GM18526 (cell line): ENCODE measurements around the gene NR4A1.

ENCODE experiments used
- POLR2A ChIP-seq: IDR thresholded peaks from 3 replicates; pipeline ENCODE4 v1.6.1; 2011; ENCODE audit not compliant: insufficient read length; ENCODE audit errors: extremely low read depth

NR4A1 gene

DNA sequence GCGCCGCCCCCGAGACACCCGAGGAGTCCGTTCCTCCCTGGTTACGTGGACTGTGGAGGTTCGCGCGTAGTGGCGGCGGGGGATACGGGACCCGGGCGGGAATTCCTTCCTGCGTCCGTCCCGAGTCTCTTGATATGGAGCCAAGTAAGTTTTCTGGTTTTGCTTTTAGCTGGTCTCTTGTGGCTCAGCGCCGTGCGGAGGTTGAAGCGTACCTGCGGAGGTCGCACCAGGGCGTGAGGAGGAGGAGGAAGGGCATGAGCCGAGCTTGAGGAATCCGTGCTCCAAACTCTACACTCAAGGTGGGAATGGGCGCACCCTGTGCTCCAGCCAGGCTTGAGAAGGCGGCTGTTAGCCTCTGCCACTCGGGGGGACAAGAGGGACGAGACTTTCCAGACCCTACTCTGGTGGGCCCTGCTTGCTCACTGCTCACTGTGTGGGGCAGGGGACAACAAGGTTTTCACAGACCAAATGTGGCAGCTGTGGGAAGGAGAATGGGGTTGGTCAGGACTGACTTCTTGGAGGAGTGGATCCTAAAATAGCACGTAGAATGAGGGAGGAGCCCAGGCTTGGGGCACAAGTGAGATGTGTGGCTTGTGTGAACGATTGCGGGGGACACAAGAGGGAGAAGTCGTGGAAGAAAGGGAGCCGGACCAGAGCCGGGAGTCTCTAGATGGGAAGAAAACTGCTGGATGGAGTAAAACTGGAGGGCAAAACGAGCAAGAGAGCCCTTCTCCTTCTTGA lies 19.1 kb downstream of the NR4A1 start:
- TF ChIP-seq POLR2A, result no peak

DNA sequence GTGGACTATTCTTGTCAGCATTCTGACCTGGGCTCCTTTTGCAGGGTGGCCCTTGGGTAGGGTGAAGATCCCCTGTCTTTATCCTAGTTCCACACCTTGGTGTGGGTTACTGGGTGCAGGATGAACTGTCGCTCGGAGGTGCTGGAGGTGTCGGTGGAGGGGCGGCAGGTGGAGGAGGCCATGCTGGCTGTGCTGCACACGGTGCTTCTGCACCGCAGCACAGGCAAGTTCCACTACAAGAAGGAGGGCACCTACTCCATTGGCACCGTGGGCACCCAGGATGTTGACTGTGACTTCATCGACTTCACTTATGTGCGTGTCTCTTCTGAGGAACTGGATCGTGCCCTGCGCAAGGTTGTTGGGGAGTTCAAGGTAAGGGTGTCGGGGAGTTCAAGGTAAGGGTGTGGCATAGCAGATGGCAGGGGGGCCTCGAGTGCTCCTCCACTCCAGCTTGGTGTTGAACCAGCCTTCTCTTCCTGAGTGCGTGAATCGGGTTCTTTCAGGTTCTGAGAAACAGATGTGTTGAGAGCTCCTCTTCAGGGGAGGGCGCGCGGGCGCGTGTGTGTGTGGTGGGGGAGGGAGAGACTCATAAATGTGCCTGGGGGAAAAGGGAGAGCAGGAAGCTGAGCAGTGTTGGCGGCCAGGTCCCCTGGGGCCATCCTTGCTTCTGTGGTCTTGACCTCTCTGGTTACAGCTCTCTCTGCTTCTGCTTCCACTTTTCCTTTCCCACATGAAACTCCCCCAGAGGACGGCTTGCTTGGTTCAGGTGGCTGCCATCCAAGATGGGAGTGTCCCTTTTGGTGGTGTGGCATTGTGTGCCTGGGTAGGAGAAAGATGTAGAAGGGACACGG lies 22.5 kb downstream of the NR4A1 start:
- TF ChIP-seq POLR2A, result no peak

DNA sequence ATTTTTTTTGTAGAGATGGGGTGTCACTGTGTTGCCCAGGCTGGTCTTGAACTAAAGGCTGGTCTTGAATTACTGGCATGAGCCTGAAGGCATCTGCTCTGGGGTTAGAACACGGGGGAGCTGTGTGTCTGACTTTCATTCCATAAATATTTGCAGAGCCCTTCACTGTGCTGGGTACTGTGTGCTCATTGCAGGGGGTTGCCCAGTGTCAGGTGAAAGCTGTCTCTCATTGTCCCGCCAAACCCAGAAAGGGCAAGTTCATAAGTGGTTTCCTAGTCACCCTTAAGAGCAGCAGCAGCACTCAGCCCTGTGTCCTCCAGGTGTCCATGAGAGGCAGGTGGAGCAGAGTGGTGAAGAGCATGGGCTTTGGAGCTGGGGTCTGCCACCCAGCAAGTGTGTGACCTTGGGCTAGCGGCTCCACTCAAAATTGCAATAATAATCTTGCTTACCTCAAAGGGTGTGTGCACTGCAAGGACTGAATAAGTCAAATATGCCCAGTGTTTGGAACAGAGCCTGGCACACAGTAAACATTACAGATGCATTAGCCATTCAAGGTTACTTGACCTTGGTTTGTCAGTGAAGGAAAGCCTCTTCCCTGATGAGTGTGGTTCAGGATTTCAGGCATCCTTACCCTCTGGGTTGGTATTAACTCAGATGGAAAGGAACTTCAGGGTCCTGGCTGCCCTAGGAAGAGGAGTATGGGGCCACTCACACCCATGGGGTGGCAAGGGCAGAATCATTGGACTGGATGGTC lies 23.9 kb downstream of the NR4A1 start:
- TF ChIP-seq POLR2A, result no peak

DNA sequence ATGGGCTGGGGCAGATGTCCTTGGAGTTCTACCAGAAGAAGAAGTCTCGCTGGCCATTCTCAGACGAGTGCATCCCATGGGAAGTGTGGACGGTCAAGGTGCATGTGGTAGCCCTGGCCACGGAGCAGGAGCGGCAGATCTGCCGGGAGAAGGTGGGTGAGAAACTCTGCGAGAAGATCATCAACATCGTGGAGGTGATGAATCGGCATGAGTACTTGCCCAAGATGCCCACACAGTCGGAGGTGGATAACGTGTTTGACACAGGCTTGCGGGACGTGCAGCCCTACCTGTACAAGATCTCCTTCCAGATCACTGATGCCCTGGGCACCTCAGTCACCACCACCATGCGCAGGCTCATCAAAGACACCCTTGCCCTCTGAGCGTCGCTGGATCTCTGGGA lies 25.6 kb downstream of the NR4A1 start:
- no peak for TF ChIP-seq POLR2A

DNA sequence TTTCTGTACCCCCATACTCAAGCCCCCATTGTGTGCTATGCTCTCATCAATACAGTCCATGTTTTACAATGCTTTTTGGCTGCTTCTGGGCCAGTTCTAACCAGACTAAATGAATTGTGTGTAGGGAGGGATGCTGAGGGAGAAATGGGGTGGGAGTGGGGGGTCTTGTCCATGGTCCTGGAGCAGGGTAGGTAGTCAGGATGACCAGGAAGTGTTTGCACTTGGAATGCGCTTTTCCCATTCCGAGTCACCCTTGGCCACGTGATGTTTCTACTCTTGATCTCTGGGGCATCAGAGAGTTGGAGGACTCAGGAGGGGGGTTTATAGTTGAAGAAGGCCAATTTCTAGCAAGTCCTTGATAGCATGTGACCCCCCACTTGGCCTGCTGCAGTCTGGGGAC lies 27.0 kb downstream of the NR4A1 start:
- no peak for TF ChIP-seq POLR2A

DNA sequence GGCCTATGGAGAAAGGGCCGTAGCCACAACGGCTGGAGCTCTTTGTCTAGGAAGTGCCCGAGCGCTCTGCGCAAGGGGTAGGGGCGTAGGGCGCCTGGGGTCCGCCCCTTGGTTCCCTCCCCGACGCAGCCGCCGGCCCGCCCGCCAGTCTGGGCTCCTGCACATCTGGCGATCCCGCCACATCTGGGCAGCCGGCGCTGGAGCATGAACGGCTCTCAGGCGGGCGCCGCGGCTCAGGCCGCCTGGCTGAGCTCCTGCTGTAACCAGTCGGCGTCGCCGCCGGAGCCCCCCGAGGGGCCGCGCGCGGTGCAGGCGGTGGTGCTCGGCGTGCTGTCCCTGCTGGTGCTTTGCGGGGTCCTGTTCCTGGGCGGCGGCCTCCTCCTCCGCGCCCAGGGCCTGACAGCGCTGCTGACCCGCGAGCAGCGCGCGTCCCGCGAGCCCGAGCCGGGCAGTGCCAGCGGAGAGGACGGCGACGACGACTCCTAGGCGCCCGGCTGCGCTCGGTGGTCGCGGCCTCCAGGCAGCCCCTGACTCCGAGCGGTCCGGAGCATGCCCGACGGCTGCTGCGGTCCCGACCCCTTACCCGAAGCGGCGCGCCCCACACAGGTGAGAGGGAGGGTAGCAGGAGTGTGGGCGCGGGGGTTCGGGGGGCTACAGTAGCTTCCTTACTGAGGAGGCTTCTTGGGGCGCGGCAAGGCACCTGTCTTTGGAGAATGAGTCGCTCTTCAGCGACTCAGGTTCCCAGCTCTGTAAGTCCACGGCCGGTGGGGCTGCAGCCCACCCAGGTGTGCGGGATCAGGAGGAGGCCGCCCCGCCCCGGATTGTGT lies 28.5 kb downstream of the NR4A1 start, which contains the start of gene SMIM41:
SMIM41 (plus strand) TSS at position 129 of the 827 bp plus-strand sequence; CDS start at position 205, 76 bp downstream.
- no peak for TF ChIP-seq POLR2A

DNA sequence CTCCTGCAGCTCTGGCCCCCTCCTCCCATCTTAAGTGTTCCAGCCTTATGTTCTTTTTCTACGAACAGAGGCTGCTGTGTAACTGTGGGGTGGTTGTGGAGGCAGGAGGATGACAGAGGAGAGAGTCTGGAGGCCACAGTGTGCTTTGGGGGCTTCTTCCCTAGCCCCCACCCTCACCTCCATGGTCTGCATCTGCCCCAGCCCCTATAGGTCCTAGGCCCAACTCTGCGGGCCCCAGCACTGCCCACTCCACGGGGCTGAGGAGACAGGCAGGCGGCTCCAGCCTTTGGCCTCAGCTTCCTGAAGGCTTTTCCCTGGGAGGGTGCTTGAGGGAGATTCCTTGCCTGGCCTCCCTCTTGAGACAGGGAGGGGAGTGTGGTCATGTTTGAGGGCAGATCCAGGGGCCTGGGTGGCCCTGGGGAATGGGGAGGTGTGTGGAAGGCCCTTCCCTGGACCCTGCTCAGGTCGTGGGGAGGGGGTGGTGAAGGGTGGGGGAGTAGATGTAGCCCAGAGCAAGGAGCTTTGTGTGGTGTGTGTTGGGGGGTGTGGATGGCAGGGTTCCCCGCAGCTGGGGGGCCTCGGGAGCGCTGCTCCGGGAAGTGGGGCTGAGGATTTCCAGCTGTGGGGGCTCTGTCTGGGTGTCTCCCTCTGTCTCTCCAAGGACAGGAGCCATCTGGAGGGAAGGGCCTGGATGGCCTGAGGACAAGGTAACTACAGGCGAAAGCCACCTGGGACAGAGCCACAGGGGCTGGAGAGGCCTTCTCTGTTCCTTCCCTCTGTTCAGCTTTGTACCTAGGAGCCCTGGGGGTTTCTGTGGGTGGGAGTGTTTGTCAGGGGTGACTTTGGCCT lies 29.4 kb downstream of the NR4A1 start:
- TF ChIP-seq POLR2A, result no peak

DNA sequence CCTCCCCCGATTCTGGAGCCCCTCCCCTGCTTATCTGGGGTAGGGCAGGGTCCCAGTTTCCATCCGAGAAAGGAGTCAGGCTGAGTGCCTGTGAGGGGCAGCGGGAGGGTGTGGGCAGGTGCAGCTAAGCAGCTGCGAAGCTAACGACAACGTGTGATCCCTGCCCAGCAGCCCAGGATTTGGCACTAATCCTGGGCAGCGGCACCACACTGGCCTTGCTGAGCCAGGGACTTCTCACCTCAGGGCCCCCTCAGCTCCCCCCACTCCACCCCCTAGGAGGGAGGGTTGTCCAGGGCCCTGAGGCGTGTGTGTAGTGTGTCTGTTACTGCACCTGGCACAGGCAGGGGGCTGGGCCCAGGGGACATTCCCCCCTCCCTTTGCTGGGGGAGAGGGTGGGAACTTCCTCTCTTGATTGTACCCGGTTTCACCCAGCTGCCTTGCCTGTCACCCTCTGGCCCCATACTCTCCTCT lies 30.1 kb downstream of the NR4A1 start:
- TF ChIP-seq POLR2A, result no peak

DNA sequence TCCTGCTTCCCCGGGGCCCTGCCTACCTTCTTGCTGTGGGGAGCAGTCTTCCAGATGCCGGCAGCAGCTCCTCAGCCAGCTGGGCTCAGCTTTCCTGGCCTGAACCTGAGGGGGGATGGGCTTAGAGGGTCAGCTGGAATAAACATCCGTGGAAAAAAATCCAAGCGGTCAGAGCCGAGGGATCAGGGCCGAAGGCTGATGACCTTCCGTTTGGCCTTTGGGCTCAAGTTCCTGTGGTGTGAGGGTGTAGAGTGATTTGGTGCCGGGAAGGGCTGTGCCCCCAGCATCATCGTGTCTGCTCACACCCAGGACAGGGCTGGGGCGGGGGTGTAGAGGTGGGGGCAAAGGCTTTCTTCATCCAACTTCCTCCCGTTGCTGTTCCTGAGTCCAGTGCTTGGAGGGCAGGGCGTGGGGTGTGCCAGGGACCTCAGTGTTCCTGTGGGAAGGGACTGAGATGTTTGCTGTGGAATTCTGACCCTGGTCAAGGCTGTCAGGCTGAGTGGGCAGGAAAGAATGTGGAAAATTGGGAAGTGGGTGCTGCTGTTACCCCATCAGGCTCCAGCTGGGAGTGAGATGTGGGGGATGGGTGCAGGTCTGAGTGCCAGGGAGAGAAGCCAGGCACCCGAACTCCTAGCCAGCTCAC lies 30.9 kb downstream of the NR4A1 start:
- TF ChIP-seq POLR2A, result no peak

DNA sequence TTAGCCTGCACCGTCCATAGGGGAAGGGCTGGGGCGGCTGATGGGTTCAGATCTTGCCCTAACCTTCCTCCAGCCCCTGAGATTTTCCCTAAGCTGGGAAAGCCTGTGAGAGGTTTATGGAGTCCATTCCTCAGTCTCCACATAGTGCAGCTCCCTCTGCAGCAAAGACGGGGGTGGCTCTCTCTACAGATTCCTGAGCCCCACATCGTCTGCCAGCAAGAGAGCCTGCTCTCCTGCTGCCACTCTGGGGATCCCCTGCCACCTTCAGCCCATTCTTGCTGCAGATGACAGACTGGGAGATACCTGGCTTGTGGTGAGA lies 31.4 kb downstream of the NR4A1 start:
- no peak for TF ChIP-seq POLR2A

DNA sequence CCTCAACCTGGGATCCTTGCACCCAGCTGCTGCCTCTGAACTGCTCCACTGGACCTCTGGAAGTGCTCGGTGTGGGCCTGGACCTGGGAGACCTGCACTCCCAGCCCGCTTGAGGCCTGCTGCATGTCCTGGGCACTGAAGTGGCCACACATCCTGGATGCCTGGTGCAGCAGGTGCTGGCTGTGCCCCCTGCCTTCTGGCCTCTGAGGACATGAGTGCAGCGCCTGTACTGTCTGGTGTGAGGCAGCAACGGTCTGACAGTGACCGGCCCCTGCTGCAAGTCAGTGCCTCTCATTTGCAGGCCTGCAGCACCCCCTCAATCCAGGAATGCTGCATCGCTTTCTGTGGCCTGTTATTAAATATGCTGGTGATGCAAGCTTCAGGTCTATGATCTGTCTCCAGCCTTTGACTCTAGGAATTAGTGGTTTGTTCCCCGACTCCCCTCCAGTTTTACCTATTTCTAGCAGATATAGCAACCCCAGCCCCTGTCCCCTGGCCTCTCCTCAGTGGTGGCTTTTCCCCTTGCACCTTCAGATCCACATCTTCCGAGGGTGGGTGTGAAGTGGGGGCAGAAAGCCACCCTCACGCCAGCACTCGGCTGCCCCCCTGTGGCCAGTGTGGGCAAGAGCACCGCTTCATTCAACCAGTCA lies 31.9 kb downstream of the NR4A1 start:
- no peak for TF ChIP-seq POLR2A

DNA sequence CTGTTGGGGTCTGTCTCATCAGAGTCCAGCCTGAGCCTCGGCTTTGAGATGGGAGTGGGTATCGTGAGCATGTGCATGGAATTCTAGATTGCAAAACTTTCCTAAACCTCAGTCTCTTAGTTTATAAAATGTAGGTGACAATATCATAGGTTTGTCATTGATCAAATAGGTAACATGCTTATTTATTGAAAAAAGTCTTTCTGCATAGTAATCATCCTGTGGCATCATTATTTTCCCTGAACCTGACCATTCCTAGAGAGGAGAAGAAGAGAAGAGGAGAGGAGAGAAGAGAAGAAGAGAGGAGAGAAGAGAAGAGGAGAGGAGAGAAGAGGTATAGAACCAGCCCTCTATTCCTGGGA lies 32.4 kb downstream of the NR4A1 start:
- TF ChIP-seq POLR2A, result no peak
